HG02840 (cell line): ENCODE data around the gene GRM1.

Experiments used
- ATAC-seq: cut with Tn5 transposase; IDR thresholded peaks from one replicate; pipeline ENCODE4 v1.9.1; 2021; ENCODE audit warnings: mild to moderate bottlenecking, moderate library complexity, moderate number of reproducible peaks; ENCODE audit not compliant: unreplicated experiment, low FRiP score

Gene GRM1

GRCh38 chr6:146028851-146029572 lies at the start of gene GRM1:
TSS of gene GRM1 (plus strand) at chr6:146029062. CDS start at chr6:146029518, 456 bp downstream.
- ATAC-seq = no peak

- ATAC-seq = no peak
Observed at GRCh38 chr6:146009338-146009737, 19.5 kb upstream of the GRM1 start.

DNA sequence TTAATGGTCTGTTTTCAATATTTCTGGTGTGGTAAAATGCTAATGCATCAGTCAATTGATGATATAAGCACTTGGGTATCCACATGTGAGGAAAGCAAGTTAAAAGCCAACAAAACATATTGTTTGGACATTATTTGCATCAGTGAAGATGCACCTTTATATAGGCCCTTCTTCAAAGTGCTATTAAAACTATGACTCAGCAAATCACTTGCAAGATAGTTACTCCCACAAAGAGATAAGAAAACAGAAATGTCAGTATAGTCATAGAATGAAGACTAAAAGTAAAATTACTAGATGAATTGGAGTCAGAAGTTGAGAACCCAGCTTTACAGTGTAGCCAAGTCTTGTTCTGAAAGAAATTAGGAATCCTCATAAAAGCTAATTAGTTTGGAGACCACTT lies 14.6 kb upstream of the GRM1 start:
- no peak for ATAC-seq

DNA sequence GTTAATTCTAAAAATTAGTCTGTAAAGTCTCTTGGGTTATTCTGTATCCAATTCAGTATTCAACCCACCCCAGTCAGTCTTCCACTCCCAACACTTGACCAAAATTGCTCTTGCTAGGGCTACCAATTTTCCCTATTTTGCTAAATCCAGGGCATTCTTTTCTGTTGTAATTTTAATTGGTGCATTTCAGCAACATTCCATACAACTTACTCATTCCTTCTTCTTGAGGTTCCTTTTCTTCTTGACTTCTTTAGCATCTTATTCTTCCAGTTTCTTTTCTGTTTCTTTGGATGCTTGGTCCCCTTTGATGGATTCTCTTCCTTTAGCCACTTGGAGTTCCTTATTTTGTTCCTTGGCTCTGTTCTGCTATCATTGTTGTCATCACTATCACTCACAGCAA lies 11.2 kb upstream of the GRM1 start:
- no peak for ATAC-seq

DNA sequence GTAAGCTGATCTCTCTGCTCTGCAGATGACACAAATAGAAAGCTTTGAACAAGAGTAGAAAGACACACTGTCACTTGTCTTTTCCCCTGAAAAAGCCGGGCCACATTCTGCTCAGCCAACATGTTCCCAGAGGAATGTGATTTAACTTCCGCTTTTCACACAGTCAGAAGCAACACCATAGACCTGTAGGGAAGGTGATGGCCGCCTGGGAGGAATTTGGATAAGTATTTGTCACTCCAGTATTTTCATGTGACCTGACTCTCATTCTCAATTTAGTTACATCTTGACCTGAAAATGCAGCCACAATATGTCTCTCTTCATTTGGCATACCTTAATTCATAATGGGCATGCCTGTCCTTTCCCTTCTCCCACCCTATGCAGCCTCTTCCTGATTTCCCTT lies 2.0 kb upstream of the GRM1 start:
- ATAC-seq = no peak

DNA sequence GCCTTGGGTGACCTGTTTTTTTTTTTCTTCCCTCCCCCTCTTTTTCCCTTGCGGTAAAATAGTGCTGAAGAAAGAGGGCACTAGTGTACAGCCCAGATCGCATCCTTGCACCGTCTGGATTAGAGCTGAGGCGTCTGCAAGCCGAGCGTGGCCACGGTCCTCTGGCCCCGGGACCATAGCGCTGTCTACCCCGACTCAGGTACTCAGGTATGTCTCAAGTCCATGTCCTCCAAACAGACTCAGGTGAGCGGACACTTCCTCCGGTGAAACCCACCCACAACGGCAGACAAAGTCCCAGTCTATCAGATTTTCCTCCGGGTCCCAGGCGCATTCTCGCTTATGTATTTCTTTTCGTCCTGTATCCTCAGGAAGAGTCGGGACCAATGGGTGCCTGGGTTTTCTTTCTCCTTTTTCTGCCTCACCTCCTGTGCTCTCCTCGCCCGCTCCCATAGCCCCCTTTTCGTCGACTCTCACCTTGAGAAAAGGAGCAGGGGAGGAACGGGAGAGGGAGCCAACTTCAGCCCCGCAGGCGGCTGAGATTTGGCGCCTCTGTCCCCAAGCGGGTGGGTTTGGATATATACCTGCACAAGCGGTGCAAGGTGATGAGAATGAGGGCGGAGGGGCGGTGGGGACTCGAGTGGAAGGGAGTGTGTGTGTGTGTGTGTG lies 1.1 kb upstream of the GRM1 start:
- no peak for ATAC-seq

DNA sequence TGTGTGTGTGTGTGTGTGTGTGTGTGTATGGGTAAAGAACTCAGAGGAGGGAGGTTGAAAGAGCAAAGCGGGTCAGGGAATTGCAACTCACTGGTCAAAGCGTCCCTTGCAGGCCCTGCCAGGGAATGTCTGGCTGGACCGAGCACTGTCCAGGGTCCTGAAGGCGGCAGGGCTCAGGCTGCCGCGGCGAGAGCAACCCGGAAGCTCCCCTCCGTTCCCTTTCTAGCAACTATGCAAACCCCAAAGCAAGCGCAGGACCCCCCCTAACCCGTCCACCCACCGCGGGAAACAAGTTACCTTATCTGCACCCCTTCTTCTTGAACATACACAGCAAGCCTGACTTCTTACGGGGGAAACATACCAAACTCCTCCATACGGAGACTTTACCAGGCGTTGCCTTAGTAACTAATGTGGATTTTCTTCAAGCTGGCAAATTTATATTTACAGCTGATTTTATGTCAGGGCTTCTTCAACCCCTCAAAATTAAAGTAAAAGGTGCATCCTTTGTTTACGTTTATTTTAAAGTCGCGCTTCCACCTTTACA lies 538 bp upstream of the GRM1 start:
- ATAC-seq = no peak

GRCh38 chr6:146029573-146030184 lies 817 bp downstream of the GRM1 start:
- ATAC-seq = no peak

GRCh38 chr6:146032387-146032786 lies 3.5 kb downstream of the GRM1 start:
- ATAC-seq = no peak

DNA sequence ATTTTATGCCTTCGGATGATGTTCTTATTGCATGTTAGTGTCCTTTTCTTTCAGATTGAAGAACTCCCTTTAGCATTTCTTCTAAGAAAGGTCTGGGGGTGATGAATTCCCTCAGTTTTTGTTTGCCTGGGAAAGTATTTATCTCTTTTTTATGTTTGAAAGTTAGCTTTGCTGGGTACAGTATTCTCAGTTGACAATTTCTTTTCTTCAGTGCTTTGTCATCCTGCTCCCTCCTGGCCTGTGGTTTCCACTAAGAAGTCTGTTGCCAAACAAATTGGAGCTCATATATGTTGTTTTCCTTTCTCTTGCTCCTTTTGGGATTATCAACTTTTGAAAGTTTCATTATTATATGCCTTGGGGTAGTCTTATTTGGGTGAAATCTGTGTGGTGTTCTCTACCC lies 11.5 kb downstream of the GRM1 start:
- no peak for ATAC-seq

DNA sequence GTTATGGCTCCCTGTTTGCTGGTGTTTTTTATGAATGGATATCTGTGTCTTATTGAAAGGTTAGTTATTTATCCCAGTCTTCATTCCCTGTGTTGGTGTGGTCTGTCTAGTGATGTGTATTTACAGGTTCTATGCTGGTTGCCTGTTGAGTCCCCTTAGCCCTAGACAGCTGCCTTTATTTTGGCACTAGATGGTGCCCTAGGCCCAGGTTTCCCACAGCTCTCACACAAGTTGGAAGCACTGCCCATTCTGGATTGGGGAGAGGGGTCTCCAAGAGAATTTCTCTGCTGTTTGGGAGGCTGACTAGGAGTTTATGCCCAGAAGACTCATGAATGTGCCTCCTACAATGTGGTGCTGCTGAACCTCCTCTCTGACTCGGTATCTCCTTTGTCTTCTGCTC lies 12.4 kb downstream of the GRM1 start:
- ATAC-seq = no peak

GRCh38 chr6:146047371-146047770 lies 18.5 kb downstream of the GRM1 start:
- no peak for ATAC-seq

- ATAC-seq = no peak
Observed at GRCh38 chr6:146050168-146050567, 21.3 kb downstream of the GRM1 start.

DNA sequence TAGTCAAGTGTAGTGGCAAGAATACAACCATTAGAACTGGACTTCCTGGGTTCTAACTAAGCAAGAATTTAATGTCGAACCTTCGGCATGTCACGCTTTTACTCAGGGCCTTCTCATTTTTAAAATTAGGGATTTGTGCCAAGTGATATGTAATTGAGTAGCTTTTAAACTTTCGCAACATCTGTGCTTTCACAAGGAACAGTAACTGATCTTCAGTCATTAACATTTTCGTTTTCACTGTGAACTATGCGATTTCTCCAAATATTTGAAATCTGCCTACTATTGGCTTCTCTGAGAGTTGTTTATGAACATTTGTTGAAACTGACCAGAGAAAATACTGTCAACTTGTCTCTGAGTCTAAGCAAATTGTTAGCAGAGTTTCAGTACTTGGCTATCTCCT lies 27.6 kb downstream of the GRM1 start:
- ATAC-seq = no peak

DNA sequence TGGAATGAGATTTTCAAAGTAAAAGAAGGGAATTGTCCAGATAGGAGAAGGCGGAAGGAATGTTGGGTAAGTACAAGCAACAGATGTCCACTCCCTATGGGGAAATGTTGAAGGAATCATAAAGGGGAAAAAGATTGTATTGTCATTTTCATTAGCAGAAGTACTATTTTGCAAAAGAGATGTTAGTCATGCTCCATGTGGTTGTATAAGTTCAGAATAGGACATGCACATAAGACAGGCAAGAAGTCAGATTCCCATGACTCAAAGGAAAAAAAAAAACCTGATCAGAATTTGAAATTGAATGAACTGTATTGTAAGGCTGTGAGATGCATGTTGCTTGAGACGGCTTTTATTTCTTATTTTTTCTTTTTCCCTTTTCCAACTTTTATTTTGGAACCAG lies 36.8 kb downstream of the GRM1 start:
- no peak for ATAC-seq

DNA sequence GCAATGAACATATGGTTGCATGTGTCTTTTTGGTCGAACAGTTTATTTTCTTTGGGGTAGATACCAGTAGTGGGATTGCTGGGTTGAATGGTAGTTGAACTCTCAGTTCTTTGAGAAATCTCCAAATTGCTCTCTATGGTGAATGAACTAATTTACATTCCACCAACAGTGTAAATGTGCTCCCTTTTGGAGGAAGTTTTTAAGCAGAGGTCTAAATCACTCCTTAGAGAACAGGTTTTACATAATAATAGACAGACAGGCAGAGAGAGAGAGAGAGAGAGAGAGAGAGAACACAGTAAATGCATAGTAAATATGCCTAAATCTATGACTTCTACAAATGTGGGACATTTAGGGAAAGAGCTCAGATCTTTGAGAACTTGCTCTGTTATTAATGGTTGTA lies 37.6 kb downstream of the GRM1 start:
- no peak for ATAC-seq

DNA sequence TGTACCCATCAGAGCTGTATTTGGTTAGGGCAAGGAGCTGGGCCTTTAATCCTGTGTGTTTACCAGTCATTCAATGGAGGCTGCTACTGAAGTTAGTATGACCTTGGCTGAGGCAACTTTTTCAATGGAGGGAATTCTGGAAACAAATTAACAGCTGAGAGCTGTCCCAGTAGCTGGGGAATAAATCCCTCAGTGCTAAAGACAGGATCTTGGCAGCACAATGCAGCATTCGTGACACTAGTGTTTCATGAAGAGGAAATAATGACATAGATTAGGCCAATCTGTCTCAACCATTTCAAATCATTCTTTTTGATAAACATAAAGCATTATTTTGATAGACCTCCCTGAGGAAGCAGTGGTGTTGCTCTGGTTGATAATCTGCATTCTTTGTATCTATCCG lies 42.9 kb downstream of the GRM1 start:
- ATAC-seq = no peak

GRCh38 chr6:146077992-146078391 lies 49.1 kb downstream of the GRM1 start:
- no peak for ATAC-seq

DNA sequence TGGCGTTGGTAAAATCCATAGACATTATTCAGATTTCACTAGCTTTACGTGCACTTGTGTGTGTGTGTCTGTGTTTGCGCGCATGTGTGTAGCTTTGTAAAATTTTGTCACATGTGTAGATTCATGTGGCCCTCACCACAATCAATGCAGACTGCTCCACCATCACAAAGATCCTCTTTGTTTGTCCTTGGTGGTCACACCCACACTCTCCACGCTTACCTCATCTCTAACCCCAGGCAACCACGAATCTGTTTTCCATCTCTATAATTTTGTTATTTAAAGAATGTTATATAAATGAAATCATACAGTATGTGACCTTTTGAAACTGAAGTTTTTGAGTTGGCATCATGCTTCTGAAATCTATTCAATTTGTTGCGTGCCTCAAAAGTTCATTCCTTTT lies 58.5 kb downstream of the GRM1 start:
- ATAC-seq = no peak

DNA sequence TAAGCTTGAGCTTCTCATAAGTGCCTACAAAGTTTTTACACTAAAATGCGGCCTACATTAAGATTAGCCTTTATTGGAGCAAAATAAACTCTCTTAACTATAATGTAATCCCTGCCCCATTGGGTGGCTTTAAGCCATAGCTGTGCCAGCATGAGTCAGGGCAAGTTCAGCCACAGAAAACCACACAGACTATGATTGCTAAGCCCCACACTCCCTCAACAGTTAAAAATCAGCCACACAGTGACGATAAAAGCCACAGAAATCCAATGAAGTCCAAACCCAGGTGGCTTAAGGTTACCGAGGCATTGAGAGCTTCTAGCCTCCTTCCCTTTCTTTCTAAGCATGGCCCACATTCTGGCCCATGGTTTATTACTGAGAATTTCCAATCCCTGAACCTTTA lies 61.6 kb downstream of the GRM1 start:
- ATAC-seq = no peak

DNA sequence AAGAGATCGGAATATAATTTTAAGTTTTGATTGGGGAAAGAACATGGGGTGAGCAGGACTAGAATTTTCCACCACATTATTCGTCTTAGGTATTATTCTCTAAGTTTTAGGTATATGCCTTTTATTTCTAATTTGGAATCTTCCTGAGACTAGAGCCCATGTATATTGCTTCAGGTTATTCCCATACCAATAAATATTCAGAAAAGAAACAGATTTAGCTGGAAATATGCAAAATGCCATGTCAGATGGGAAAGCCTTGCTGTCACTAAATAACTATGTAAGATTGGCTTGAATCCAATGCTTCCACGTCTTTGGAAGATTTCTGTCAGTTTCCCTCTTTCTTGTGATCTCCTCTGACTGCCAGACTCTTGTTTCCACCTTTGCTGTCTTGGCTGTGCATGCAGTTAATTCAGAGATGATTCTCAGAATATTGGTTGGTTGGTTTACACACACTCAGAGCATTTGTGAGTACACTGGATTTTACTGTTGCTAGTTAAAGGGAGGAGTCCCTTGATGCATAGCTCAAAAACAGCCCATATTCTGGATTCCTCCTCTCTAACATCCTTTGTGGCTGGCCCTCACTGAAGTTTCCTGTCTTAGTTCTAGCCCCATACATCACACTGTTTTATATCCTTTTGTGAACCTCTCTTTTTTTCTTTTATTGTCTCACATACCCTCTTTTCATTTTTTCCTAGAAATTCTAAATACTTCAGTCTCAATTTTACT lies 64.3 kb downstream of the GRM1 start:
- ATAC-seq = no peak
